Panc1 (cell line): ENCODE results near the gene MRPS27. TPM values are rescaled to one million over a fixed set of nuclear protein-coding genes. Genes with fewer than 3 reads are reported as not detected.

ENCODE experiments used
- ATAC-seq: fragments of 200-7000 bp; cut with Tn5 transposase; 2 replicates; pipeline ENCODE4 v1.9.1; 2020; ENCODE audit warnings: mild to moderate bottlenecking, moderate library complexity
- BruUV-seq: library from RNA; stranded (reverse); fragments of 400-500 nt; replicated peaks from 2 replicates; lab custom pipeline; 2021; lab: Mats Ljungman, UMichigan
- CTCF ChIA-PET: fragments of 300-600 bp; sonication (Branson Sonifier 250); formaldehyde crosslinking; loops from one replicate; lab custom pipeline; 2022; ENCODE audit warnings: antibody characterized with exemption; lab: Charles Lee
- POLR2A ChIA-PET: fragments of 300-600 bp; sonication (Branson Sonifier 250); formaldehyde crosslinking; loops from one replicate; lab custom pipeline; 2022; ENCODE audit warnings: antibody characterized with exemption; lab: Charles Lee
- DNase-seq: peaks from one replicate; pipeline ENCODE4 v3.0.0-alpha.2; 2010; ENCODE audit warnings: low read depth, low spot score
- H3K27ac ChIP-seq: 2 replicates; pipeline ENCODE4 v1.5.1; 2011; ENCODE audit warnings: mild to moderate bottlenecking, low read length, inconsistent platforms
- H3K27me3 ChIP-seq: fragments of 200-500 bp; sonication (Bioruptor generic); 2 replicates; pipeline ENCODE4 v1.6.0; 2014; ENCODE audit warnings: low read length, inconsistent platforms; ENCODE audit not compliant: control insufficient read depth, insufficient read depth
- H3K36me3 ChIP-seq: fragments of 200-500 bp; sonication (Bioruptor generic); 2 replicates; pipeline ENCODE4 v1.5.1; 2014; ENCODE audit warnings: inconsistent platforms, mild to moderate bottlenecking, low read length, moderate library complexity; ENCODE audit not compliant: control insufficient read depth, insufficient read depth
- H3K4me1 ChIP-seq: 2 replicates; pipeline ENCODE4 v1.5.1; 2011; ENCODE audit warnings: inconsistent platforms, mild to moderate bottlenecking, low read length, moderate library complexity; ENCODE audit not compliant: control insufficient read depth, insufficient read depth
- H3K4me3 ChIP-seq, 2 experiments: 2 replicates each; pipeline ENCODE4 v1.5.1; 2011 to 2012; ENCODE audit warnings: low read depth in 2 of 2, low read length in 2 of 2, mild to moderate bottlenecking in 2 of 2, inconsistent platforms in 1 of 2, moderate library complexity in 1 of 2
- H3K9me3 ChIP-seq: fragments of 200-500 bp; sonication (Bioruptor generic); 2 replicates; pipeline ENCODE4 v1.5.1; 2014; ENCODE audit warnings: low read depth, mild to moderate bottlenecking, inconsistent platforms, low read length, moderate library complexity; ENCODE audit not compliant: control insufficient read depth, insufficient read depth
- CTCF ChIP-seq: fragments of 450-650 bp; IDR thresholded peaks from 2 replicates; pipeline ENCODE4 v1.5.1; 2017; ENCODE audit warnings: mild to moderate bottlenecking
- POLR2AphosphoS5 ChIP-seq: IDR thresholded peaks from 2 replicates; pipeline ENCODE4 v1.6.1; 2012; ENCODE audit warnings: mild to moderate bottlenecking, low read depth, low read length, moderate library complexity
- REST ChIP-seq, 2 experiments: IDR thresholded peaks; 2 replicates each; pipeline ENCODE4 v1.6.1; 2011 to 2012; ENCODE audit warnings: low read depth in 2 of 2, control low read depth in 1 of 2, low read length in 1 of 2, mild to moderate bottlenecking in 1 of 2, moderate library complexity in 1 of 2; ENCODE audit not compliant: insufficient read depth in 1 of 2
- SIN3A ChIP-seq: IDR thresholded peaks from 2 replicates; pipeline ENCODE4 v1.6.1; 2012; ENCODE audit warnings: low read depth, mild to moderate bottlenecking, low read length, moderate library complexity, borderline replicate concordance; ENCODE audit not compliant: insufficient read depth
- TCF7L2 ChIP-seq: IDR thresholded peaks from 2 replicates; pipeline ENCODE4 v1.6.1; 2011; ENCODE audit warnings: mild to moderate bottlenecking, low read depth, low read length, inconsistent platforms
- in situ Hi-C: cut with HindIII; loops from 2 replicates; pipeline ENCODE4 v1.10.0; 2016; ENCODE audit warnings: low sequenced_read_pairs, low pct_unique_long_range_greater_than_20kb
- intact Hi-C: fragments of 100-400 bp; cut with micrococcal nuclease; formaldehyde crosslinking; loops from one replicate; pipeline ENCODE4 v1.10.0; 2022; ENCODE audit not compliant: unreplicated experiment
- total RNA-seq: library from RNA; stranded (reverse); gene quantifications from one replicate; pipeline ENCODE4 v1.2.1, GENCODE V29; 2021; ENCODE audit not compliant: unreplicated experiment

Gene MRPS27
- total RNA-seq, 1 experiment from 2014 or later: 67.2 TPM

GRCh38 chr5:72364171-72364570 is 44.1 kb upstream of the MRPS27 start:
- no TSS peak for BruUV-seq
- in situ Hi-C loops: no loop called here
- H3K27me3 ChIP-seq: no peaks in the 10 kb centered on the region
- H3K4me1 ChIP-seq: 0 out of 2 replicates have a peak, but pooled peaks cover 2% of the 10 kb centered on the region
- intact Hi-C loops: no loop called here
- no peaks in the 10 kb centered on the region; the same call in 1 of the 2 replicates for H3K36me3 ChIP-seq
- H3K9me3 ChIP-seq: no peaks in the 10 kb centered on the region
- DNase-seq: no peak
- ATAC-seq: no peak
- ChIA-PET CTCF (no interaction called here), POLR2A (no interaction called here)
- no peak overlapping the region for H3K27ac ChIP-seq
- TF ChIP-seq CTCF (no peak), SIN3A (no peak), TCF7L2 (no peak), POLR2AphosphoS5 (no peak), REST (IDR thresholded peaks at IDR 0.05; ENCODE audit: insufficient read depth in 1 of 2, low read depth in 2 of 2, low read length in 1 of 2) (no peak)
- H3K4me3 ChIP-seq: no peak overlapping the region

- no peak overlapping the region for H3K4me3 ChIP-seq
- no peaks in the 10 kb centered on the region for H3K27me3 ChIP-seq
- no peaks in the 10 kb centered on the region; the same call in 1 of the 2 replicates for H3K36me3 ChIP-seq
- DNase-seq (no peak), ATAC-seq (peak; percentile 60; the same call in 1 of the 2 replicates)
- no TSS peak for BruUV-seq
- in situ Hi-C loops: no loop called here
- H3K27ac ChIP-seq: no peak overlapping the region
- TF ChIP-seq POLR2AphosphoS5 (no peak), REST (IDR thresholded peaks at IDR 0.05; ENCODE audit: insufficient read depth in 1 of 2, low read depth in 2 of 2, low read length in 1 of 2) (no peak), SIN3A (no peak), TCF7L2 (no peak)
- H3K4me1 ChIP-seq: 0 out of 2 replicates have a peak, but pooled peaks cover 2% of the 10 kb centered on the region
- POLR2A ChIA-PET: no interaction called here
- no peaks in the 10 kb centered on the region for H3K9me3 ChIP-seq
- CTCF ChIA-PET: interaction anchor here (0.6 kb wide), 1 partner anchor 575 kb away, joined by 3 read pairs; no protein-coding TSS in a partner anchor
- intact Hi-C loops: no loop called here
Measured at GRCh38 chr5:72363166-72363802, 43.2 kb upstream of the MRPS27 start.
